ENCODE data around the gene SCD5. TPM values are rescaled to one million over a fixed set of nuclear protein-coding genes. Genes with fewer than 3 reads are reported as not detected.

The SCD5 gene
- total RNA-seq, 1 donor = 1.0 TPM

DNA sequence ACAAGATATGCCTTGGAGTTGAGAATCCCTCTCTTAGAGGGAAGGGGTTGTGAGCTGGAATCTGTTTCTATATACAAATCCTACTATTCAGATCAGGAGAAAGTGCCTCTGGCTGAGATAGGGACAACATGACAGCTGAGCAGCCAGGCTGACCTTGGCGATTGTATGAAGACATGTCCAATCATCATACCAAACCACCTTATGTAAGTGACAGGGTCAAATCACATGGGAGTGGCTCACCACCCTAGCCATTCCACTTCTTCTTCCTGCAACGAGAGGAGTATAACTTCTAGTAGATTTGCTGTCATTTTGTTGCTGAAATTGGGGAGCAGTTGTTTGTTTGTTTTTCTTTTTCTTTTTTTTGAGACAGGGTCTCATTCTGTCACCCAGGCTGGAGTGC lies 188.6 kb downstream of the SCD5 start:
- Histone ChIP-seq H3K4me1 (ENCODE audit: insufficient read depth, low read length) (no peaks in the 10 kb centered on the region), H3K27me3 (ENCODE audit: insufficient read depth, low read length) (no peaks in the 10 kb centered on the region), H3K9me3 (ENCODE audit: low read depth, low read length) (no peaks in the 10 kb centered on the region), H3K4me3 (ENCODE audit: low read length) (no peak overlapping the region)

DNA sequence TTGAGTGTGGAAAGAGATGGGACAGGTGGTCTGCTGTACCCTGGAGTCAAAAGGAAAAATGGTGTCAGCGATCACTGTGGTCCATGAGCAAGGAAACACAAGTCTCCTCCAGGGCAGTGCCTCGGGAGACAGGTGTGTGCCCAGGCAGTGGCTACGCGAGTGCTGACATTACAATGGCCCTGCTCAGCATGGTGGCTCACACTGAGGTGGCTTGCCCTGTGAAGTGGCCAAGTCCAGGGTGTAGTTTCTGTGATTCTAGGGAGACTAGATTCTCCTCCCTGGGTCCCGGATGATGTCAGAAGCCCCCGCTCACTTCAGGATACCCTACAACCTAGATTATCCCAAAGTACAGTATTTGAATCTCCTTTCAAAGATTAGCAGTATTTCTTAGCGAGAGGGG lies 192.0 kb downstream of the SCD5 start:
- Histone ChIP-seq H3K27me3 (ENCODE audit: insufficient read depth, low read length) (no peaks in the 10 kb centered on the region), H3K4me3 (ENCODE audit: low read length) (no peak overlapping the region), H3K4me1 (ENCODE audit: insufficient read depth, low read length) (no peaks in the 10 kb centered on the region), H3K9me3 (ENCODE audit: low read depth, low read length) (no peaks in the 10 kb centered on the region)

DNA sequence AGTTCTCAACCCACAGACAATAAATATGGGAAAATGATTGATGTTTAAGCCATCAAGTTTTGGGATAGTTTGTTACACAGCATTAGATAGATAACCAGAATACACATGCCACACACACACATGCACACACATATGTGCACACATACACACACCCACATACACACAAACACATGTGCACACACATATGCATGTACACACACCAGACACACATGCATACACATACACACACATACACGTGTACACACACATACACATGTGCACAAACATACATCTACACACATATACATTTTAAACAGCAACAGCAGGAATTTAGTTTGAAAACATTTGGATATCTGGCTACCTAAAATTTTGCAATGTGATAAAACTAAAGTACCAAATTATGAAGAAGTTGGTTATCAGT lies 194.1 kb downstream of the SCD5 start:
- no peaks in the 10 kb centered on the region for H3K4me1 ChIP-seq (ENCODE audit: insufficient read depth, low read length)
- H3K9me3 ChIP-seq (ENCODE audit: low read depth, low read length) = no peaks in the 10 kb centered on the region
- no peaks in the 10 kb centered on the region for H3K27me3 ChIP-seq (ENCODE audit: insufficient read depth, low read length)
- no peak overlapping the region for H3K4me3 ChIP-seq (ENCODE audit: low read length)

DNA sequence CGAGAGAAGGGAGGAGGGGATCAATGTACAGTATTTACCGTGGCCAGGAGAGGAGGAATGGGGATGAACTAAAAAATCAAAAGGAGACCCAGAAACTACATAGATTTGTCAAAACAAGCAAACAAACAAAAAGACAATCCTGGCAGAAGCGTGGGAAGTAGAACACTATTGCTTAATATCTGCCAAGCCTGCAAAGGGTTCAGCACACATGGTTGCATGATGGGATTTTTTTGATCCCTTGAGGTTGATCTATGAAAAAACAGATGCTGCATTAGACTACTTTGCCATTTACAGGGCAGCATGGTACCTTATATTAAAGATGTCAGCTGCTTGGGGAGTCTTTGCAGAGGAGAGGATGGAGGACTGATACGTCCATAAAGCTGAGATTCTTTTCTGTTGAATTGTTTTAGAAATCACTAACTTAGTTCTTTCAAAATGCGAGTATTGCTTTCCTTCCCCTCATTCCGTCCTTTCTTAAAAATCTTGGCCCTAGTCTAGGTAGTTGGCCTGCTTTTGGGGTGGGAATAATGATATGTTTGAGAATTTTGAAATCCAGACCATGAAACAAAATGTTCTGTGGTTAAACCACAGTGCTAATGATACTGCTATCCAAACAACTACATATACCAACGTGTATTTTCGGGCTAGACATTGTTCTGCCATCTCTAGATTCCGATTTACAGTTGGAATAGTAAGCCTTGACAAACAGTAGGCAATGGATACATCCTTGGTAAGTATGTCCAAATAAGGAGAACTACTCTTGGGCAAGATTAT lies 197.2 kb downstream of the SCD5 start:
- H3K4me1 ChIP-seq (ENCODE audit: insufficient read depth, low read length) = no peaks in the 10 kb centered on the region
- no peaks in the 10 kb centered on the region for H3K9me3 ChIP-seq (ENCODE audit: low read depth, low read length)
- no peak overlapping the region for H3K4me3 ChIP-seq (ENCODE audit: low read length)
- H3K27me3 ChIP-seq (ENCODE audit: insufficient read depth, low read length) = no peaks in the 10 kb centered on the region

DNA sequence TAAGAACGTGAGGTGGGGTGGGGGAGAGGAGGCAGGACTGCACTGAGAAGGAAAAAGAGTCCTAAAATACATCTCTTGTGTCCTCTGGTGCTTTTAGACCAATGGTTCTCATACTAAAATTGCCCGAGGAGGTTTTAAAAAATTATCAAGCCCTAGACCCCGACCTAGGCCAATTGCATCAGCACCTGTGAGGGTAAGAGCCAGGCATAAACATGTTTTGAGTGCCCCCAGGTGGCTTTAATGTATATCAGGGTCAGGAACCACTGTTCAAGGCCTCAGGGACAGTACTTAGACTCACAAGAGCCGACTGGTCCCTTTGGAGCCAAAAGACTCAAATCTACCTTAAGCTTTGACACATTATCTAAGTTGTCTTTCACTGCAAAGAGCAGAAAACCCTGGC lies 199.3 kb downstream of the SCD5 start:
- no peak overlapping the region for H3K4me3 ChIP-seq (ENCODE audit: low read length)
- no peaks in the 10 kb centered on the region for H3K27me3 ChIP-seq (ENCODE audit: insufficient read depth, low read length)
- H3K9me3 ChIP-seq (ENCODE audit: low read depth, low read length) = no peaks in the 10 kb centered on the region
- no peaks in the 10 kb centered on the region for H3K4me1 ChIP-seq (ENCODE audit: insufficient read depth, low read length)

DNA sequence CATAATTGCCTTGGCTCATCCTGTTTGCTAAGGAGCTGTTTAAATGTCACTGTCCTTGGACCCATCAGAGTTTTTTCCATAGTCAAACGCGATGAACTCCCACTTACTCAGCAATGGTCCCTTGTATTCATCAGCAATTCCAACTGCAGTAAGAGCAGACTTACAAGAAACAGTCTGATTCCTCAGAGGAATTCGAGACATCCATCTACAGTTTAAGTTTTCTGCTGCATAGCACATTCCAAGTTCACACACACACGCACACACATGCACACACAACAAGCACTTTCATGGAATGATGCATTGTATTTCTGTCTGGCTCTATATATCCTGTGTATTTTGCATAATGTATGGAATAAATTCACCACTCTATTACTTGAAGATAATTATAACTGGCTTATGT lies 204.1 kb downstream of the SCD5 start:
- no peak overlapping the region for H3K4me3 ChIP-seq (ENCODE audit: low read length)
- H3K4me1 ChIP-seq (ENCODE audit: insufficient read depth, low read length) = no peaks in the 10 kb centered on the region
- H3K9me3 ChIP-seq (ENCODE audit: low read depth, low read length) = no peaks in the 10 kb centered on the region
- H3K27me3 ChIP-seq (ENCODE audit: insufficient read depth, low read length) = no peaks in the 10 kb centered on the region

DNA sequence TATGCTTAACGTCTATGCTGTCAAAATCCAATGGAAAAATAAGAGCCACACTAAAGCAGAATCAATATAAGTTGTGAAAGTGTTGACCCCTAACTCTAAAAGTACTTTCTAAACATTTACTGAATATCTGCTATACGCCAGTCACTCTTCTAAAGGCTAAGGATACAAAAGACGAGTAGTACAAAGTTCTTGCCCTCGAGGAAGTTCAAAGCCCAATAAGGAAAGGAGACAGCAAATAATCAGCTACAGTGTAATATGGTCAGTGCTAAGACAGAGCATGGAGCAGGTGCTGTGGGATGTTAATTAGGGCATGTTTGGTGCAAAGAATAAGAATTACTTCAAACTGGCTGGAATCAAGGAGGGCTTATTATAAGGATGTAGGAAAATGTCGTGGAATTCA lies 205.2 kb downstream of the SCD5 start:
- no peaks in the 10 kb centered on the region for H3K4me1 ChIP-seq (ENCODE audit: insufficient read depth, low read length)

DNA sequence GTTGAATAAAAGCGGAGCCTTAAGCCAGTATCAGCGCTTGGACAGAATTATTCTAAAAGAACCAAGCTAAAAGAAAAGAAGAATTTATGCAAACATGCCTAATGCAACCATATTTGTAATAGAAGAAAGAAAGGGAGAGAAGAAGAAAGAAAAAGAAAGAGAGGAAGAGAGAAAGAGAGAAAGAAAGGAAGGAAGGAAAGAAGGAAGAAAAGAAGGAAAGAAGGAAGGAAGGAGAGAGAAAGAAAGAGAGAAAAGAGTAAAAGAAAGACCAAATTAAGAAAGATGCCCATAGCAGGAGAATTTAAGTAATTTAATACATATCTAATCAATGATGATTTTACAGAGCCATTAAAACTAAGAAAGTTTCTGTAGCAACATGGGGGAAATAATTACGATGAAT lies 206.0 kb downstream of the SCD5 start:
- Histone ChIP-seq H3K27me3 (ENCODE audit: insufficient read depth, low read length) (no peaks in the 10 kb centered on the region), H3K4me1 (ENCODE audit: insufficient read depth, low read length) (no peaks in the 10 kb centered on the region), H3K9me3 (ENCODE audit: low read depth, low read length) (no peaks in the 10 kb centered on the region), H3K4me3 (ENCODE audit: low read length) (no peak overlapping the region)

More for the DNA sequence above, 205.2 kb downstream of the SCD5 start:
- H3K9me3 ChIP-seq (ENCODE audit: low read depth, low read length) = no peaks in the 10 kb centered on the region
- H3K27me3 ChIP-seq (ENCODE audit: insufficient read depth, low read length) = no peaks in the 10 kb centered on the region
- H3K4me3 ChIP-seq (ENCODE audit: low read length) = no peak overlapping the region

DNA sequence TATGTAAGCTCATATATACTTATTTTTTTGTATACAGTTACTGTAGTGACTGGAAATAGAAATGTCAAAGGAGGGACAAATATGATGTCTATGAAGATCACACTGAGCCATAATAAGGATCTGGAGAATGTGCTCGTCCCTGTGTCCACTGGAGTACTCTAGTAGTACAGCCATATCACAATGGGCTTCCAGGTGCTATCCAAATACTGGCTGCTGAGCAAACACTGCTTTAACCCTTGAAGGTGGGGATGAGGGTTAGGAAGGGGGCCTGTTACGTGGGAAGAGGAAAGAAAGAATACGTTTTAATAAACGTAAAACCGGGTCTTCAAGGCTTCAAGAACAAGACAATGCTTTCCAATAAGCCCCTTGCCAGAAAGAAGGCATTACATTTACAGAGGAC lies 207.0 kb downstream of the SCD5 start:
- H3K27me3 ChIP-seq (ENCODE audit: insufficient read depth, low read length) = no peaks in the 10 kb centered on the region
- no peaks in the 10 kb centered on the region for H3K4me1 ChIP-seq (ENCODE audit: insufficient read depth, low read length)
- H3K9me3 ChIP-seq (ENCODE audit: low read depth, low read length) = no peaks in the 10 kb centered on the region
- no peak overlapping the region for H3K4me3 ChIP-seq (ENCODE audit: low read length)

DNA sequence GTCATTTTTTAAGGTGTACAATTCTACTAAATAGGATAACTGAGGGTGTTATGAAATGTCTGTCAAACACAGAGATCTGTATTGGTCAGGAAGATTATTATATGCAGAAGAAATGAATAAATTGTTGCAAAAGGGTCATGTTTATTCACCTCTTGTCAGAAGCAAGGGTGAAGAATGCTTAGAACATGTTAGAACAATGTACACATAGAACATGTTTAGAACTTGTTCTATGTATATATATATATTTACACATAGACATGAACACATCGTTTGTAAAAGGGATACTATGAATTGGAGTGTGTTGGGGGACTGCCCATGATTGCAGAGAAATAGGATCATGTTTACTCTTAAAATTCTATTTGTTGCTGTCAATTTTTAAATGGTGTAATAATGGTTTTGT lies 208.8 kb downstream of the SCD5 start:
- H3K9me3 ChIP-seq (ENCODE audit: low read depth, low read length) = no peaks in the 10 kb centered on the region
- H3K27me3 ChIP-seq (ENCODE audit: insufficient read depth, low read length) = no peaks in the 10 kb centered on the region
- H3K4me1 ChIP-seq (ENCODE audit: insufficient read depth, low read length) = no peaks in the 10 kb centered on the region
- H3K4me3 ChIP-seq (ENCODE audit: low read length) = no peak overlapping the region

DNA sequence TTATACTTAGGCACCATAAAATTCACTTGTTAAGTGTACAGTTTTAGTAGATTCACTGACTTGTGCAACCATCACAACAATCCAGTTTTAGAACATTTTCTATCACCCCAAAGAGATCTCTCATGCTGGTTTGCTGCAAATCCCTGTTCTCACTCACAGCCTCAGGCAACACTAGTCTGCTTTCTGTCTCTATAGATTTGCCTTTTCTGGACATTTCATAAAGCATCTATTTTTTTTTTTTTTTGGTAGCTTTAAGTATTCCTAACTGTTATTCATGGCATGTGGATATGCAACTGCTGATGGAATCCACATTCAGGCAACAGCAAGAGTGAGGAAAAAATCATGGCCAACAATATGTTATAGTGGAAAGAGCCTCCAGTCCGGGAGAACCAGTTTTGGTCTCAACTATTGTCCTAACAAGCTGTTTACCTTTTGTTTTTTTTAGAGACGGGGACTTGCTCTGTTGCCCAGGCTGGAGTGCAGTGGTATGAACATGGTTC lies 209.8 kb downstream of the SCD5 start:
- H3K4me1 ChIP-seq (ENCODE audit: insufficient read depth, low read length) = no peaks in the 10 kb centered on the region
- no peaks in the 10 kb centered on the region for H3K9me3 ChIP-seq (ENCODE audit: low read depth, low read length)
- no peak overlapping the region for H3K4me3 ChIP-seq (ENCODE audit: low read length)
- H3K27me3 ChIP-seq (ENCODE audit: insufficient read depth, low read length) = no peaks in the 10 kb centered on the region

DNA sequence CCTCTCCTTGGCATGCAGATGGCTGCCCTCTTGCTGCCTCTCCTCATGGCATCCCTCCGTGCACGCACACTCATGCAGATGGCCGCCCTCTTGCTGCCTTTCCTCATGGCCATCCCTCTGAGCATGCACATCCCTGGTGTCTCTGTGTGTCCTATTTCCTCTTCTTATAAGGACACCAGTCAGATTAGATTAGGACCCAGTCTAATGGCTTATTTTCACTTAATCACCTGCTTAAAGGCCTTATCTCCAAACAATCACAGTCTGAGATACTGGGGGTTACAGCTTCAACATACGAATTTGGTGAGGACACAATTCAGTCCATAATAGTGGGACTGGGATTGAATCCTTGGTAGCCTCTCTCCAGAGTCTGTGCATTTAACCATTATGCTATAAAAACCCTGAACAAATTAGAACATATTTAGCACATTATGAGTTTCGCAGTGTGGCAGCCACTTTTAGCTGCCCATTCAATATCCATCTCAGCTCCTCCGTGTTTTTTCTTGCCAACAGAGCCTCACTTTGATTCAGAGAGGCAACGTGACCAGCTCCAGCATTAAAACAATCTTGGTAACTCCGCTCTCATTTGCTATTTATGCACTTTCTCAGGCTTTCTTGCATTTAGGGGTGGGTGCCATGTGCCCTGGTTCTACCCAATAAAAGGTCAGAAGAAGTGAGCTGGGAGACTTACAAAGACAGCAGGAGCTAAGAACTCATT lies 210.6 kb downstream of the SCD5 start:
- H3K27me3 ChIP-seq (ENCODE audit: insufficient read depth, low read length) = no peaks in the 10 kb centered on the region
- H3K4me3 ChIP-seq (ENCODE audit: low read length) = no peak overlapping the region
- H3K9me3 ChIP-seq (ENCODE audit: low read depth, low read length) = no peaks in the 10 kb centered on the region
- no peaks in the 10 kb centered on the region for H3K4me1 ChIP-seq (ENCODE audit: insufficient read depth, low read length)

DNA sequence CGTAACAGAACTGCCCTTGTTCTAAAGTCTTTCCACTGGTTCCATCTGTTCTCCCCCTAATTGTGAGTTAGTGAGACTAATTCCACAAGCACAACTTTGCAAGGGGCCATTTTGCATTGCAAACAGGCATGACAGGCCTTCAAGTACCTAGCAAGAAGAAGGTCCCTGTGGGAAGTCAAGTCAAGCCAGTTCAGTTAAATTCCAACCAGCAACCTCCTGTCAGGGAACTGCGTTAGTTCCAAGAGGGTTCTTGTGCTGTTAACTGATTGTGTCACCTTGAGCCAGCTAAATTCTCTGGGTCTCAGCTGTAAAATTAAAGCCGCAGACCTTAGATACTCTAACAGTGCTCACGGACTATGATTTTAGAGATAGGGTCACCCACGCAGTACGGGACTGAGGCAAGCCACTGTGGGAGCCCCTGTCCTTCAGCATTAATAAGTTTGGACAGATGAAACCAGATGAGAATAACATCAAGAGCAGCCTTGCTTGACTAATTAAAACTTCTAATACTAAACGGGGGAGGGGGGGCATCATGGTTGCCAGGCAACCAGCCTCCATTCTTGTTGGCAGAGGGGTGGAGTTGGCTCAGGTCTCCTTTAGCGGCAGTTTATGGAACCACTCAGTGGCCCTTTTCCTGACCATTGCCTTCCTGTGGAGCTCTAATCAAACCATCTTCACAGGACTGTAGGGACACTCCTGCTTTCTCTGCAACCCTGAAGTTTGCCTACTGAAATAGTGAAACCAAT lies 212.7 kb downstream of the SCD5 start:
- H3K27me3 ChIP-seq (ENCODE audit: insufficient read depth, low read length) = no peaks in the 10 kb centered on the region
- H3K4me3 ChIP-seq (ENCODE audit: low read length) = no peak overlapping the region
- no peaks in the 10 kb centered on the region for H3K4me1 ChIP-seq (ENCODE audit: insufficient read depth, low read length)
- no peaks in the 10 kb centered on the region for H3K9me3 ChIP-seq (ENCODE audit: low read depth, low read length)

DNA sequence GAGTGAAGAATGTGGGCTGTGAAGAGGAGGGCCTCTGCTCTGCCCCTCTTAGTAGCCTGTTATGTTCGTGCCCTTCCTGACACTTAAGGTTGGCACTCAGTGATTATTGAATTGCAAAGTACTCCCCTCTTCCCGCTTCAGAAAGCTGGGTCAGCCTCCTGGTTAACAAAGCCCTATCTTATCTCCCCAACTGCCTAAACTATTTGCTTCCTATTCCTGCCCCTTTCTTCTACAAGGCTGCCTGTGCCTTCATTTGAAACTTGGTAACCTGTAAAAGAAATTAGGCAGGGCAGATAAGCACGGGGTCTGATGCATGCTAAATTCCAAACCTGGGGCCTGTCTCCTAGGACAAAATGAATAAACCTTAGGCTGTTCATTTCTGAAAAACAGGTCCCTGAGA lies 213.7 kb downstream of the SCD5 start:
- H3K4me3 ChIP-seq (ENCODE audit: low read length) = no peak overlapping the region
- no peaks in the 10 kb centered on the region for H3K9me3 ChIP-seq (ENCODE audit: low read depth, low read length)
- no peaks in the 10 kb centered on the region for H3K27me3 ChIP-seq (ENCODE audit: insufficient read depth, low read length)
- H3K4me1 ChIP-seq (ENCODE audit: insufficient read depth, low read length) = no peaks in the 10 kb centered on the region

DNA sequence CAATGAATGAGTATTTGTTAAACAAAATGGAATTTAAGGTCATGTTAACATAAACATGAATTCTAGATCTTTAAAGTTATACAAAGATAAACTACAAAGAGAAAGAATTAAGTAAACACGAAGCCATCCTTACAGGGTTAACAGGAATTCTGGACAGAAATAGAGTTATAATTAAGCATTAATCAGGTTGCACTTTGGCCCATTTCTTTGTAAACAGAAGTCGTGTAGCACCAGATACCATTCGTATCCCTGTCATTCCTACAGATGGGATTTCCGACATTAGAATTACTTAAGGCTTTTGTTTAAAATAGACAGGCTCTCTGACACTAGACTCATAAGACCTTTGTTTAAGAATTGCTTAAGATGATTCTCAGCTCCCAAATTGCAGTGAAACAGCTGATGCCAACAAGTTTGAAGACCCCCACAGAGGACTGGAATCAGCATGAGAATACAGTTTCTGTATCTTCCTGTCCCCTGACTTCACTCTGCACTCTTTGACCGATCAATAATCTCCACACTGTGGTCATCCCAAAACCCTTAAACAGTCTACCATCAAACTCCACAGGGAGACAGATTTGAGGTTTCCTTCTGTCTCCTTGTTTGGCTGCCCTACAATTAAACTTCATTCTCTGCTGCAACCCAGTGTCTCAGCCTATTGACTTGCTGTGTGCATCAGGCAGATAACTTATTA lies 214.6 kb downstream of the SCD5 start:
- no peaks in the 10 kb centered on the region for H3K27me3 ChIP-seq (ENCODE audit: insufficient read depth, low read length)
- no peaks in the 10 kb centered on the region for H3K4me1 ChIP-seq (ENCODE audit: insufficient read depth, low read length)
- H3K4me3 ChIP-seq (ENCODE audit: low read length) = no peak overlapping the region
- H3K9me3 ChIP-seq (ENCODE audit: low read depth, low read length) = no peaks in the 10 kb centered on the region

All from mononuclear cell (primary cell).